Measurements from ENCODE around the gene MASP1. TPM values are rescaled to one million over a fixed set of nuclear protein-coding genes. Genes with fewer than 3 reads are reported as not detected.
"Not testable (repeated sequence)": the region's sequence is repeated elsewhere in the genome, so short reads cannot be mapped to it uniquely, and the experiment has no call there.

The MASP1 gene
- total RNA-seq, 1 experiment from 2014 or later: not detected

GRCh38 chr3:187243933-187244524, 47.5 kb downstream of the MASP1 start:
- no peaks in the 10 kb centered on the region for H3K4me1 ChIP-seq (ENCODE audit: control insufficient read depth, insufficient read depth, low read length)
- no peak overlapping the region for H3K27ac ChIP-seq (ENCODE audit: low read length)
- in situ Hi-C loops (cut with HindIII; ENCODE audit: low pct_unique_long_range_greater_than_20kb, low sequenced_read_pairs): no loop called here
- intact Hi-C loops (cut with micrococcal nuclease; ENCODE audit: unreplicated experiment): no loop called here
- BruUV-seq (replicated peaks): no TSS peak
- CTCF ChIA-PET: no interaction called here
- H3K9me3 ChIP-seq (ENCODE audit: control insufficient read depth, insufficient read depth, low read depth, low read length): no peaks in the 10 kb centered on the region
- H3K36me3 ChIP-seq (ENCODE audit: control insufficient read depth, insufficient read depth, low read length): no peaks in the 10 kb centered on the region
- TF ChIP-seq SIN3A (IDR thresholded peaks at IDR 0.05; ENCODE audit: borderline replicate concordance, insufficient read depth, low read depth, low read length): no peak
- POLR2A ChIA-PET: no interaction called here
- ATAC-seq: no peak
- no peak overlapping the region for H3K4me3 ChIP-seq (ENCODE audit: low read depth in 2 of 2, low read length in 2 of 2)
- H3K27me3 ChIP-seq (ENCODE audit: control insufficient read depth, insufficient read depth, low read length): peaks cover 15% of the 10 kb centered on the region
- DNase-seq (ENCODE audit: low read depth, low spot score): no peak

- POLR2A ChIA-PET: no interaction called here
- DNase-seq (ENCODE audit: low read depth, low spot score) (no peak), ATAC-seq (no peak)
- Histone ChIP-seq H3K9me3 (ENCODE audit: control insufficient read depth, insufficient read depth, low read depth, low read length) (no peaks in the 10 kb centered on the region), H3K27ac (ENCODE audit: low read length) (no peak overlapping the region), H3K36me3 (ENCODE audit: control insufficient read depth, insufficient read depth, low read length) (no peaks in the 10 kb centered on the region), H3K4me3 (ENCODE audit: low read depth in 2 of 2, low read length in 2 of 2) (no peak overlapping the region), H3K4me1 (ENCODE audit: control insufficient read depth, insufficient read depth, low read length) (no peaks in the 10 kb centered on the region), H3K27me3 (ENCODE audit: control insufficient read depth, insufficient read depth, low read length) (peaks cover 15% of the 10 kb centered on the region)
- intact Hi-C loops (cut with micrococcal nuclease; ENCODE audit: unreplicated experiment) (no loop called here), in situ Hi-C loops (cut with HindIII; ENCODE audit: low pct_unique_long_range_greater_than_20kb, low sequenced_read_pairs) (no loop called here)
- TF ChIP-seq SIN3A (IDR thresholded peaks at IDR 0.05; ENCODE audit: borderline replicate concordance, insufficient read depth, low read depth, low read length) (no peak), POLR2AphosphoS5 (IDR thresholded peaks at IDR 0.05; ENCODE audit: low read depth, low read length) (no peak), REST (IDR thresholded peaks at IDR 0.05; ENCODE audit: insufficient read depth in 1 of 2, low read depth in 2 of 2, low read length in 1 of 2) (no peak)
- no TSS peak for BruUV-seq (replicated peaks)
- CTCF ChIA-PET: no interaction called here
These were observed 48.6 kb downstream of the MASP1 start for GRCh38 chr3:187242900-187243299.

GRCh38 chr3:187242435-187242834, 49.1 kb downstream of the MASP1 start:
- Histone ChIP-seq H3K27ac (ENCODE audit: low read length) (no peak overlapping the region), H3K9me3 (ENCODE audit: control insufficient read depth, insufficient read depth, low read depth, low read length) (no peaks in the 10 kb centered on the region), H3K4me1 (ENCODE audit: control insufficient read depth, insufficient read depth, low read length) (no peaks in the 10 kb centered on the region), H3K36me3 (ENCODE audit: control insufficient read depth, insufficient read depth, low read length) (no peaks in the 10 kb centered on the region), H3K4me3 (ENCODE audit: low read depth in 2 of 2, low read length in 2 of 2) (no peak overlapping the region), H3K27me3 (ENCODE audit: control insufficient read depth, insufficient read depth, low read length) (peaks cover 15% of the 10 kb centered on the region)
- DNase-seq (ENCODE audit: low read depth, low spot score) (no peak), ATAC-seq (no peak)
- intact Hi-C loops (cut with micrococcal nuclease; ENCODE audit: unreplicated experiment) (no loop called here), in situ Hi-C loops (cut with HindIII; ENCODE audit: low pct_unique_long_range_greater_than_20kb, low sequenced_read_pairs) (no loop called here)
- no TSS peak for BruUV-seq (replicated peaks)
- POLR2A ChIA-PET: no interaction called here
- CTCF ChIA-PET: no interaction called here
- no peak for TF ChIP-seq SIN3A (IDR thresholded peaks at IDR 0.05; ENCODE audit: borderline replicate concordance, insufficient read depth, low read depth, low read length)
- no peak for TF ChIP-seq POLR2AphosphoS5 (IDR thresholded peaks at IDR 0.05; ENCODE audit: low read depth, low read length)
- no peak for TF ChIP-seq CTCF (IDR thresholded peaks at IDR 0.05)
- TF ChIP-seq REST (IDR thresholded peaks at IDR 0.05; ENCODE audit: insufficient read depth in 1 of 2, low read depth in 2 of 2, low read length in 1 of 2): no peak
- no peak for TF ChIP-seq TCF7L2 (IDR thresholded peaks at IDR 0.05; ENCODE audit: low read depth, low read length)

- H3K4me3 ChIP-seq (ENCODE audit: low read depth in 2 of 2, low read length in 2 of 2); in situ Hi-C loops (cut with HindIII; ENCODE audit: low pct_unique_long_range_greater_than_20kb, low sequenced_read_pairs); intact Hi-C loops (cut with micrococcal nuclease; ENCODE audit: unreplicated experiment); ATAC-seq; BruUV-seq (replicated peaks); CTCF ChIA-PET; DNase-seq (ENCODE audit: low read depth, low spot score); H3K4me1 ChIP-seq (ENCODE audit: control insufficient read depth, insufficient read depth, low read length); POLR2A ChIA-PET; H3K27ac ChIP-seq (ENCODE audit: low read length); H3K27me3 ChIP-seq (ENCODE audit: control insufficient read depth, insufficient read depth, low read length); H3K36me3 ChIP-seq (ENCODE audit: control insufficient read depth, insufficient read depth, low read length); H3K9me3 ChIP-seq (ENCODE audit: control insufficient read depth, insufficient read depth, low read depth, low read length): not testable (repeated sequence)
These were observed 52.7 kb downstream of the MASP1 start for GRCh38 chr3:187238835-187239234.
